ENCODE measurements around the gene ASZ1. TPM values are rescaled to one million over a fixed set of nuclear protein-coding genes. Genes with fewer than 3 reads are reported as not detected.

Gene ASZ1
- total RNA-seq, 1 donor from 2014 or later: not detected

GRCh38 chr7:117401293-117402002, 25.8 kb downstream of the ASZ1 start:
- TF ChIP-seq CTCF (IDR thresholded peaks at IDR 0.05; ENCODE audit: borderline replicate concordance): no peak
- no peaks in the 10 kb centered on the region for H3K9me3 ChIP-seq (replicated peaks)
- H3K27ac ChIP-seq (replicated peaks): no peak overlapping the region
- intact Hi-C loops (cut with micrococcal nuclease): no loop called here
- H3K4me3 ChIP-seq: no peak overlapping the region
- H3K4me1 ChIP-seq: no peaks in the 10 kb centered on the region
- DNase-seq: no peak
- peaks cover 6% of the 10 kb centered on the region for H3K27me3 ChIP-seq (ENCODE audit: low read depth)
- H3K36me3 ChIP-seq: no peaks in the 10 kb centered on the region

GRCh38 chr7:117399820-117400422, 27.4 kb downstream of the ASZ1 start:
- H3K4me3 ChIP-seq: no peak overlapping the region
- intact Hi-C loops (cut with micrococcal nuclease): no loop called here
- H3K36me3 ChIP-seq: no peaks in the 10 kb centered on the region
- no peak for DNase-seq
- no peak overlapping the region for H3K27ac ChIP-seq (replicated peaks)
- H3K4me1 ChIP-seq: no peaks in the 10 kb centered on the region
- peak; percentile 46 for TF ChIP-seq CTCF (IDR thresholded peaks at IDR 0.05; ENCODE audit: borderline replicate concordance)
- no peaks in the 10 kb centered on the region for H3K27me3 ChIP-seq (ENCODE audit: low read depth)
- H3K9me3 ChIP-seq (replicated peaks): no peaks in the 10 kb centered on the region

- TF ChIP-seq CTCF (IDR thresholded peaks at IDR 0.05; ENCODE audit: borderline replicate concordance): no peak
- intact Hi-C loops (cut with micrococcal nuclease): no loop called here
- no peak overlapping the region for H3K4me3 ChIP-seq
Measured at GRCh38 chr7:117395743-117396142, 31.6 kb downstream of the ASZ1 start.

GRCh38 chr7:117393781-117394180, 33.5 kb downstream of the ASZ1 start:
- Histone ChIP-seq H3K4me3 (no peak overlapping the region), H3K9me3 (replicated peaks) (peaks cover 13% of the 10 kb centered on the region), H3K4me1 (no peaks in the 10 kb centered on the region), H3K27ac (replicated peaks) (no peak overlapping the region), H3K36me3 (no peaks in the 10 kb centered on the region), H3K27me3 (ENCODE audit: low read depth) (no peaks in the 10 kb centered on the region)
- DNase-seq: no peak
- TF ChIP-seq CTCF (IDR thresholded peaks at IDR 0.05; ENCODE audit: borderline replicate concordance): no peak
- intact Hi-C loops (cut with micrococcal nuclease): no loop called here

More at GRCh38 chr7:117395743-117396142, 31.6 kb downstream of the ASZ1 start:
- no peaks in the 10 kb centered on the region for H3K4me1 ChIP-seq
- no peaks in the 10 kb centered on the region for H3K36me3 ChIP-seq
- H3K9me3 ChIP-seq (replicated peaks): no peaks in the 10 kb centered on the region
- H3K27me3 ChIP-seq (ENCODE audit: low read depth): no peaks in the 10 kb centered on the region
- H3K27ac ChIP-seq (replicated peaks): no peak overlapping the region
- no peak for DNase-seq

GRCh38 chr7:117389871-117390270, 37.4 kb downstream of the ASZ1 start:
- intact Hi-C loops (cut with micrococcal nuclease): no loop called here

More at GRCh38 chr7:117389871-117390270, 37.4 kb downstream of the ASZ1 start:
- H3K27me3 ChIP-seq (ENCODE audit: low read depth): no peaks in the 10 kb centered on the region
- peaks cover 23% of the 10 kb centered on the region for H3K9me3 ChIP-seq (replicated peaks)
- TF ChIP-seq CTCF (IDR thresholded peaks at IDR 0.05; ENCODE audit: borderline replicate concordance): no peak
- no peaks in the 10 kb centered on the region for H3K36me3 ChIP-seq
- no peaks in the 10 kb centered on the region for H3K4me1 ChIP-seq
- no peak for DNase-seq
- H3K4me3 ChIP-seq: no peak overlapping the region
- no peak overlapping the region for H3K27ac ChIP-seq (replicated peaks)
